ENCODE results near the gene ANXA11.
"Not testable (repeated sequence)": the region's sequence is repeated elsewhere in the genome, so short reads cannot be mapped to it uniquely, and the experiment has no call there.

Gene ANXA11

DNA sequence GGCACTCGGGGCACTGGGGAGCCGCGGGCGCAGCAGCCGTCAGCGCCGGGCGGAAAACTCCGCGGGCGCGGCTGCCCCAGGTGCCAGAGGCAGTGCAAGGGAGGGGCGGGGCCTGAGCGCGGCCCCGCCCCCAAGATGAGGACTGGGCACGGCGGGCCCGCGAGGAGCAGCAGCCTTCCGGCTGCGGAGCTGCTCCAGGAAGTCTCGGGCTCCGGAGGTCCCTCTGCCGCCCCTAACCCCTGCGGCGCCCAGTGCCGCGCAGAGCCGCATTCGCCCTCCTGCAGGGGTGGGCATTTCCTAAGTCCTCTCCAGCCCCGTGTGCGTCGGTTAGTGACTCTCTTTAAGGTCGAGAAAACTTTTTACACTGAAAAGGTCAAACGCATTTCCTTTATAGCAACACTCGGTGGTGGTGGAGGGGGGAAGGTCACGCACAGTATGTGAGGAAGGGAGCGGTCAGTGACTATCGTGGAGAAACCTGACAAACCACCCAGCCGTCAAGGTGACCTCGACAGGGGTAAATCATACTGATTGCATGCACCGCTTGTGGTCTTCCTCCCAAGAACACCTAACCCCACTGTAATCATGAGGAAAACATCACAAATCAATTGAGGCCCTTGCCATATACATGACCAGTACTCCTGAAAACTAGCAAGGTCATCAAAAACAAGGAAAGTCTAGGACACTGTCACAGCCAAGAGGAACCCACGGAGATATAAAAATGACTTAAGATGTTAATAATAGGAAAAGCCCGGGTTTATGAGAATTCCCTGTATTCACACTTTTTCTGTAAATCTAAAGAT lies at the start of gene ANXA11:
TSS of gene ANXA11 (minus strand) at position 61 of the 800 bp plus-strand sequence. CDS start 32,676 bp downstream, outside the sequence.
- no peak for DNase-seq (ENCODE audit: low read depth)
- TF ChIP-seq, protein P1, sequence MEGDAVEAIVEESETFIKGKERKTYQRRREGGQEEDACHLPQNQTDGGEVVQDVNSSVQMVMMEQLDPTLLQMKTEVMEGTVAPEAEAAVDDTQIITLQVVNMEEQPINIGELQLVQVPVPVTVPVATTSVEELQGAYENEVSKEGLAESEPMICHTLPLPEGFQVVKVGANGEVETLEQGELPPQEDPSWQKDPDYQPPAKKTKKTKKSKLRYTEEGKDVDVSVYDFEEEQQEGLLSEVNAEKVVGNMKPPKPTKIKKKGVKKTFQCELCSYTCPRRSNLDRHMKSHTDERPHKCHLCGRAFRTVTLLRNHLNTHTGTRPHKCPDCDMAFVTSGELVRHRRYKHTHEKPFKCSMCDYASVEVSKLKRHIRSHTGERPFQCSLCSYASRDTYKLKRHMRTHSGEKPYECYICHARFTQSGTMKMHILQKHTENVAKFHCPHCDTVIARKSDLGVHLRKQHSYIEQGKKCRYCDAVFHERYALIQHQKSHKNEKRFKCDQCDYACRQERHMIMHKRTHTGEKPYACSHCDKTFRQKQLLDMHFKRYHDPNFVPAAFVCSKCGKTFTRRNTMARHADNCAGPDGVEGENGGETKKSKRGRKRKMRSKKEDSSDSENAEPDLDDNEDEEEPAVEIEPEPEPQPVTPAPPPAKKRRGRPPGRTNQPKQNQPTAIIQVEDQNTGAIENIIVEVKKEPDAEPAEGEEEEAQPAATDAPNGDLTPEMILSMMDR (IDR thresholded peaks at IDR 0.05; ENCODE audit: control insufficient read depth, insufficient read depth, low read depth, low read length, missing control alignments) = no peak
- peak within 1 kb of the TSS; percentile 76 for H3K4me3 ChIP-seq (ENCODE audit: control insufficient read depth, low read depth, low read length)

DNA sequence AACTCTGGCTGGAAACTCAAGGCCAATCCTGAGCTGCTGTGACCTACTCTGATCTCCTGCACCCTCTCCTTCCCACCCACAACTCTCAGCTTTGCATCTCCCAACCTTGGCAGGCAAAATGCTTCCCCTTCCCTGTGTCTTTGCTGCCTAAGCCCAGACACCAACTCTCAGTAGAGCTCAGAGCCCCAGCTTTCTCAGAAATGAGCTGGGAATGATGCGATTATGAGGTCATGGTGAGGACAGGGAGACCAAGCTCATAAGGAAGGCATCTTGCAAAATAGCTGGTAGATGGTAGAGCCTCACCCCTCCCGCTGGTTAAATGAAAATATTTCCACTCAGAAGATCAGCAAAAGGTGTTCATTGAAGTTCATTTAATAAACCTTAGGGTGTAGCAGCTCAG lies 49.4 kb upstream of the ANXA11 start:
- DNase-seq (ENCODE audit: low read depth); H3K4me3 ChIP-seq (ENCODE audit: control insufficient read depth, low read depth, low read length): not testable (repeated sequence)

DNA sequence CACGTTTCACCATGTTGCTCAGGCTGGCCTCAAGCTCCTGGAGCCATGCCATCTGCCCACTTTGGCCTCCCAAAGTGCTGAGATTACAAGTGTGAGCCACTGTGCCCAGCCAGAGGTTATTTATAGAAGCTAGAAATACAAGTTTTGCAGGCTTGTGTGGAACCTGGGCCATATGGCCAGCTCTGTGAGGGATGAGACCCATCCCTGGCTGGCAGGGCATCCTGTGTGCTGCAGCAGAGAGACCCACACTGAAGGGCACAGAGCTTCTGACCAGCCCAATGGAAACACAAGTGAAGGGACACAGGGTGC lies 48.6 kb upstream of the ANXA11 start:
- H3K4me3 ChIP-seq (ENCODE audit: control insufficient read depth, low read depth, low read length); DNase-seq (ENCODE audit: low read depth): not testable (repeated sequence)

DNA sequence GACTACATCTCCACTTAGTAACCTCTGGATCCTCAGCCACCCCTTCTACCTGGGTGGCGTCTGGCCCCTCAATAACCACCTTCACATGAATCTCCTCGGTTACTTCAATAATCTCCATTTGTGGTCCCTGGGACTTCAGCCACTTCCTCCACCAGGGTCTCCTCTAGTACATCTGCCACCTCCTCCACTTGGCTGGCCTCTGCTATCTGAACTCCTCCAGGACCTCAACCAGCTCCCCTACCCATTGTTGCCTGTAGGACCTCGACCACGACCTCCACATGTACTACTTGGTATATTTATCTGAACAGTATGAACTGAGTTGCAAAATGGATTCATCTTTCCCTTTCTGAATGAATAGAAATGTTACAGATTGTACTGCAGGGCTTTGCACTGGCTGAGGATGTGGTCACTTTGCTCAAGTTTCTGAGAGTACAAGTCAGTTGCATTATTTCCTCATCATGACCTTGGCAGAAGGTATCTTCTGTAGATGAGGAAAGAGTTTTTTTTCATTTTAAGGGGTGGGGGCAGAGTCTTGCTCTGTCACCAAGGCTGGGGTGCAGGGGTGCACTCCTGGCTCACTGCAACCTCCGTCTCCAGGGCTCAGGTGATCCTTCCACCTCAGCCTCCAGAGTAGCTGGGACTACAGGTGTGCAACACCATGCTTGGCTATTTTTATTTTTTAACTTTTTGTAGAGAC lies 48.1 kb upstream of the ANXA11 start:
- TF ChIP-seq, protein P1 (IDR thresholded peaks at IDR 0.05; ENCODE audit: control insufficient read depth, insufficient read depth, low read depth, low read length, missing control alignments) = no peak
- no peak overlapping the region for H3K4me3 ChIP-seq (ENCODE audit: control insufficient read depth, low read depth, low read length)
- no peak for DNase-seq (ENCODE audit: low read depth)

DNA sequence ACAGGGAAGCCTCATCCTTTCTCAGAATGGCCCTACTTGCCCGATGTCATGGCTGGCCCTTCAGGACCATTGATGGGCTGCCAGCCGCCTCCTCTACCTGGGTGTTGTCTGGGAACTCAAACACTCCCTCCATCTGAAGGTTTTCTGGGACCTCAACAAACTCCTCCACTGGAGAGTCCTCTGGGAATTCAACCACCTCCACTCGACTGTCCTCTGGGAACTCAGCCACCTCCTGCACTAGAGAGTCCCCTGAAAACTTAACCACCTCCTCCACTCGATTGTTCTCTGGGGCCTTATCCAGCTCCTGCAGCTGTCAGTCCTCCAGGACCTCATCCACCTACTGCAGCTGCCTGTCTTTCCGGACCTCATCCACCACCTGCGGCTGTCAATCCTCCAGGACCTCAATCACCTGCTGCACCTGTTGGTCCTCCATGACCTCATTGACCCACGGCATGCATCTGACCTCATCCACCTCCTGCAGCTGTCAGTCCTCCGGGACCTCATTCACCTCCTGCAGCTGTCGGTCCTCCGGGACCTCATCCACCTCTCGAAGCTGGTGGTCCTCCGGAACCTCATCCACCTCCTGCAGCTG lies 47.1 kb upstream of the ANXA11 start:
- TF ChIP-seq, protein P1 (IDR thresholded peaks at IDR 0.05; ENCODE audit: control insufficient read depth, insufficient read depth, low read depth, low read length, missing control alignments) = no peak
- H3K4me3 ChIP-seq (ENCODE audit: control insufficient read depth, low read depth, low read length) = no peak overlapping the region
- no peak for DNase-seq (ENCODE audit: low read depth)

DNA sequence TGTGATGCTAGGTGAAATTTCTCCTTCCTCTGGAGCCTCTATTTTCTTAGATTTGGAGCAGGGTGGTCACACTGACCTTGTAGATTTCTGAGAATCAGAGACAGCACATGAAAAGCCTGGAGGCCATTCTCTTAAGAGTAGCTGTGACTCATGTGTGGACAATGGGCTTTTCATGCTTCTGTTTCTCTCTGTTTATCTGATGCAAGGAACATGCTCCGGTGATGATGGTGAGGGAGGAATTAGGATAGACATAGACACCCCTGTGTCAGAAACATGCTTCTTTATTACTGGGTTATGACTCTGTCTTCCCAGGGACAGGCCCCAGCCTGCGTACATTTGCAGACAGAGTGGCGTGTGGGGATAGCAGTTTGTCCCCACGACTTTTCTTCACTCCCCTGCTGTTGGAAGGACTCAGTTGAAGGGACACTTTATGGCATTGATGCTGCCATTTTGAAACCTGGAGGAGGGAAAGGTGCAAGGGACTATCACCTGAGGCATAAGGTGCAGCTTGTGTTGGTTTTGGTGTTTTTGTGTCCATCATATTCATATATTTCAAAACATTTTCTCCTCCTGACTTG lies 46.5 kb upstream of the ANXA11 start:
- DNase-seq (ENCODE audit: low read depth); H3K4me3 ChIP-seq (ENCODE audit: control insufficient read depth, low read depth, low read length): not testable (repeated sequence)

DNA sequence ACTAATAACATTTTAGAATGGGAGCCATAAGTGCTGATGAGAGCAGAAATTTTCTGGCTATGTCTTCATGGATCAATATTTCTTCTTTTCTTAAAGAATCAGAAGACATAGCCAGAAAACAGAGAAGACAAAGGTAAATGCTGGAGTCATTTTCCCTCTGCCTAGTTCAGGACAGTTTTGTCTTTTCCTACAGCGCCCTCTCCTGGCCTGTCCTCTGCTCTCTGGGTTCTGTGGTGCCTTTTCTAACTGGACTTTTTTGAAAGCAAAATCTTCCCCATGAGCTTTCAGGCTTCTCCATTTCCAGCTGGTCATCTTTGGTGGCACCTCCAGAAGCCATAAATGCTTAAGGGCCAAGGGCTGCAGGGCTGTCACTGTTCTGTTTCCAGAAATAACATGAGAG lies 45.1 kb upstream of the ANXA11 start:
- not testable (repeated sequence) for DNase-seq (ENCODE audit: low read depth)

DNA sequence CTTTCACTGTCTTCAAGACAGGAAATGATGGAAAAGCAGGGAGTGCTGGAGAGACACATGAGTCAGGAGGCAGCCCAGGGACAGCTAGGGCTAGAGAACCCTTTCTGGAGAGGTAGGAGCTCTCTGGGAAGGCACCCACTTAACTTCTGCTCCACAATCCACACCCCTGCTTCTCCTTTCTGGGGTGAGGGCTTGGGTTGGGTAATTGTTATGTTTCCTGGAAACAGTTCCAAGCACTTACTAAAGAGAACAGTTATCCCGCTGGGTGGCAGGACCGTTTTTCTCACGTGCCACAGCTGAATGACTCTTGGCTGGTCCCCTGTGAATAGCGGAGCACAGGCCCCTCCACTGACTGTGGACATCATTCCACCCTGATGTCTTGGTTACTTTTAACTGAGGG lies 44.6 kb upstream of the ANXA11 start:
- not testable (repeated sequence) for DNase-seq (ENCODE audit: low read depth); H3K4me3 ChIP-seq (ENCODE audit: control insufficient read depth, low read depth, low read length)

More for the DNA sequence above, 45.1 kb upstream of the ANXA11 start:
- not testable (repeated sequence) for H3K4me3 ChIP-seq (ENCODE audit: control insufficient read depth, low read depth, low read length)

DNA sequence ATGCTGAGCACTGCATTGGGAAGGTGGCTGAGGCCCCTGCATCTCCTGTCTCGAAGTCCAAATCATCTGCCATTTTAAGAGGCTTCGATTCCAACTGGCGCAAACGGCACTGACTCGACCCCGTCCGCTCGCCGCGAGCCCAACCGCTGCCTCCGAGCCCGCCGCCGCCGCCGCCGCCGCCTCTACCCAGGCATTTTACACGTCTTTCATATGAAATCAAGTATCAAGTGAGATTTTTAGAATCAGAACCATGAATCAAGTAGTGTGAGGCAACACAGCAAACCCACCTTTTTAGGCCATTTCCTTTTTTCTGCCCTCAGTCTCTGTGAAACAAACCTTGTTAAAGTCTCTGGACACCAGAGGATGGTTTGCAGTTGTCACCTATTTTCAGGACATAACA lies 42.3 kb upstream of the ANXA11 start:
- H3K4me3 ChIP-seq (ENCODE audit: control insufficient read depth, low read depth, low read length); DNase-seq (ENCODE audit: low read depth): not testable (repeated sequence)

DNA sequence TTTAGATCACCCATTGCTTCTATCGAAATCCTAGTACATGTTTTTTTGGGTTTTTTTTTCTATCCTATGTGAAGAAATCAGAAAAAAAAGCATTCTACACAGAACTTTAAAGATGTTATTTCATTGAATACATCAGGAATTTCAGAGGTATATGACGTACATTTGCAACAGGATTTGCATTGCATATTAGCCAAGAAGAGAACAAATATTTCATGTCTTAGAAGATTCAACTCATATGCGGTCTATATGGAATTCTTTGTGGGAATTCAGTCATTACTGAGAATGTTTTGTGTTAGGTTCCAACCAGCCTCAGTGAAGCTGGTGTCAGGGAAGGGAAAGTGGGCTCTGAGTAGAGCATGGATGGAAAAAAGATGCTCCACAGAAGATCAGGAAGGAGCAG lies 39.0 kb upstream of the ANXA11 start:
- not testable (repeated sequence) for DNase-seq (ENCODE audit: low read depth); H3K4me3 ChIP-seq (ENCODE audit: control insufficient read depth, low read depth, low read length)

DNA sequence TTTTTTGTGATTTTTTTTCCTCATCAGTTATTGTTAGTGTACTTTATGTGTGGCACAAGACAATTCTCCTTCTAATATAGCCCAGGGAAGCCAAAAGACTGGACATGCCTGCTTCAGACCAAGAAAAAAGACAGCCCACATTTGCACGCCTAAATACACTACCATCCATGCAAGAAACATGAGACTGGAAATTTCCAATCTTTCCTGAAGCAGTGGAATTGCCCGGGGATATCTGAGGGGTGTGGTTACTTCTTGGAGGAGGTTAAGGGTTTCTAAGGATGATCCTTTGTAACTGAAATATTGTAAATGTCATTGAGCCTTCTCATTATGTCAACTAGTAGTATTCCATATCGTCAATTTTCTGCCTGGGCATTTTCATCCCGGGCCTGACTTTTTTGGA lies 37.0 kb upstream of the ANXA11 start:
- H3K4me3 ChIP-seq (ENCODE audit: control insufficient read depth, low read depth, low read length); DNase-seq (ENCODE audit: low read depth): not testable (repeated sequence)

DNA sequence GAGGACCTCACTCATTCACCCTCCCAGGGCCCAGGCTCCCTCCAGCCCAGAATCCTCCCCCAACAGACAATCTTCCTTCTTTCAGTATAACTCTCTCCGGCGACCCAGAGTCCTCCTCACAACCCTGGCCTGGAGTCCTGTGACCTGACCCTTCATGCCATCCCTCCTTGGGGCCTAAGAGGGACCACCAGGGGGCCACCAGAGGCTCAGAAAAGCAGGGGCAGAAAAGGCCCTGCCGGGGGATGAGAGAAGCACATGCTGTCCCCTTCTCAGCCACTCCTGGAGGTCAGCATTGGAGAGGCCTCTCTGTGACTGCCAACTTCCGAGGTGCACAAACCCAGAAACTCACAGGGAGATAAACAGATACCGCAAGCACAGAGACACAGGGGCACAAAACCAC lies 31.1 kb upstream of the ANXA11 start:
- H3K4me3 ChIP-seq (ENCODE audit: control insufficient read depth, low read depth, low read length); DNase-seq (ENCODE audit: low read depth): not testable (repeated sequence)

DNA sequence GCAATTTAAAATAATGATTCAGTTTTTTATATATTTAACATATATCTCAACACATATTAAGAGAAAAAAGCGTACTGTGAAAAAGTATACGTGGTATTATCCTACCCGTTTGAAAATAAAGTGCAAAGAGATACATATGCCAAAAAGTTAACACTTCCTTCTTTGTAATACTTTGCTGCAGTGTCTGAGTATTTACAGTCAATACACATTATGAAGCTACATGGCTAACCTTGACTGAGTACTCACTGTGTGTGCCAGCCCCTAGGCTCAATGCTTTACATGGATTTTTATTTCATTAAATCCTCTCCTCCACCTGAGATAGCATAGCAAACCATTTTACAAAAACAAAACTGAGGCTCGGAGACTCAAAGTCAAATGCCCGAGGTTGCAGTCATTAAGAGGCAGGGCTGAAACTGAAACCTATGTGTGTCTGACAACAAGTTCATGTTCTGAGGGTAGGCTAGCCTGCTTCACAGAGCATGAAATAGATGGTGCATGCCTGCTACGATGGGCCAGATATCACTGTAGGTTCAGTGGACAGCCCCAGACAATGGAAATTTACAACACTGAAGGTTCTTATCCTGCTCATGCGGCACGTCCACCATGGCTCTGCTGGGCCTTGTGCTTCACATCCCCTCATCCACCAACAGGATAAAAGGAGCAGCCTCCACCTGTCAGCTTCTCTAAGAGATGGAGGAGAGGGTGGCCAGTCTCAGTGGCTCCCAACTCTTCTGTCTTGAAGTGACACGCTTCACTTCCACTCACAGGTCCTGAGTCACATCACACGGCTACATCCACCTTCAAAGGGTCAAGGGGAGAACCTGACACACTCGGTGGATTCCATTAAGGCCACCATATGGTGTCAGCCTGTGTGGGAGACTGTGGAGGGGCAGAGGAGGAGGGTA lies 29.2 kb upstream of the ANXA11 start:
- H3K4me3 ChIP-seq (ENCODE audit: control insufficient read depth, low read depth, low read length); DNase-seq (ENCODE audit: low read depth): not testable (repeated sequence)

DNA sequence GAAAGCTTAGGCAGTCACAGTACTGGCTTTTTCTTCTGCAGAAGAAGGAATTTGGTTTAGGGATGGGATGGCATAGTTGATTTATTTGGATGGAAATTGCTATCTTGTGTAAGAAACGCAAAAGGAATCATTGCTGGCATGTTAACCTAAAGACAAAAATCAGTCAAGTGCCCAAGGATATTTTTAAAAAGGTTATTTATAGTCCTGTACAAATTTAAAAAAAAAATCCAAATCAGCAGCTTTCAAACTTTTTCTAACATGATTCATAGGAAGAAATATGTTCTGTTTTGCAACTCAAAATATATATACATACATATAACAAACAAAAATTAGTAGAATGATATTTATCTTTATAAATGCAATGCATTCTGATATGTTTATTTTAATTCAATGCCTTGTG lies 28.5 kb upstream of the ANXA11 start:
- not testable (repeated sequence) for DNase-seq (ENCODE audit: low read depth); H3K4me3 ChIP-seq (ENCODE audit: control insufficient read depth, low read depth, low read length)
